HG03442 (cell line): ENCODE data around the gene ZMAT1.
"Not testable (repeated sequence)": the region's sequence is repeated elsewhere in the genome, so short reads cannot be mapped to it uniquely, and the experiment has no call there.

ENCODE experiments used
- ATAC-seq: cut with Tn5 transposase; IDR thresholded peaks from one replicate; pipeline ENCODE4 v1.9.1; 2021; ENCODE audit warnings: mild to moderate bottlenecking, moderate library complexity; ENCODE audit not compliant: unreplicated experiment

The ZMAT1 gene

GRCh38 chrX:101931488-101932248, at the start of gene ZMAT1:
ZMAT1 (minus strand) TSS chrX:101932027; CDS start chrX:101932008, 19 bp downstream.
- ATAC-seq = peak; percentile 88

GRCh38 chrX:101977106-101977505, 45.3 kb upstream of the ZMAT1 start:
- ATAC-seq = no peak

- no peak for ATAC-seq
Observed at GRCh38 chrX:101973066-101973465, 41.2 kb upstream of the ZMAT1 start.

- not testable (repeated sequence) for ATAC-seq
Observed at GRCh38 chrX:101964923-101965539, 33.2 kb upstream of the ZMAT1 start.

- ATAC-seq = no peak
Observed at GRCh38 chrX:101958139-101958538, 26.3 kb upstream of the ZMAT1 start.

GRCh38 chrX:101957174-101957573, 25.3 kb upstream of the ZMAT1 start:
- no peak for ATAC-seq

- no peak for ATAC-seq
Observed at GRCh38 chrX:101956556-101956955, 24.7 kb upstream of the ZMAT1 start.

- ATAC-seq = no peak
Observed at GRCh38 chrX:101950581-101950980, 18.8 kb upstream of the ZMAT1 start.

GRCh38 chrX:101932249-101932570, 383 bp upstream of the ZMAT1 start:
- no peak for ATAC-seq

GRCh38 chrX:101931136-101931487, 715 bp downstream of the ZMAT1 start:
- peak; percentile 3 for ATAC-seq

- no peak for ATAC-seq
Observed at GRCh38 chrX:101925733-101926132, 6.1 kb downstream of the ZMAT1 start.

- ATAC-seq = no peak
Observed at GRCh38 chrX:101918751-101919150, 13.1 kb downstream of the ZMAT1 start.

- ATAC-seq = no peak
Observed at GRCh38 chrX:101906136-101906796, 25.6 kb downstream of the ZMAT1 start.

- ATAC-seq = no peak
Observed at GRCh38 chrX:101904996-101905395, 26.8 kb downstream of the ZMAT1 start.
